Smooth muscle cell (in vitro differentiated cells): ENCODE data around the gene ERI3. TPM values are rescaled to one million over a fixed set of nuclear protein-coding genes. Genes with fewer than 3 reads are reported as not detected.

Experiments
- DNase-seq: peaks from one replicate; lab custom pipeline; 2025; ENCODE audit not compliant: unreplicated experiment; lab: John Stamatoyannopoulos, UW
- H2AFZ ChIP-seq: fragments of 200-600 bp; sonication (generic); 2 replicates; pipeline ENCODE4 v1.6.0; 2016; ENCODE audit warnings: antibody characterized with exemption, low read depth, mild to moderate bottlenecking
- H3F3A ChIP-seq: fragments of 200-600 bp; sonication (generic); 2 replicates; pipeline ENCODE4 v1.6.0; 2017; ENCODE audit warnings: antibody characterized with exemption, low read depth
- H3K27ac ChIP-seq: fragments of 200-600 bp; sonication (generic); 2 replicates; pipeline ENCODE4 v1.5.1; 2016; ENCODE audit warnings: low read depth, mild to moderate bottlenecking
- H3K27me3 ChIP-seq: fragments of 200-600 bp; sonication (generic); 2 replicates; pipeline ENCODE4 v1.6.1; 2016; ENCODE audit warnings: low read depth, mild to moderate bottlenecking
- H3K36me3 ChIP-seq: fragments of 200-600 bp; sonication (generic); 2 replicates; pipeline ENCODE4 v1.5.1; 2016; ENCODE audit warnings: low read depth
- H3K4me1 ChIP-seq: fragments of 200-600 bp; sonication (generic); 2 replicates; pipeline ENCODE4 v1.5.1; 2016; ENCODE audit warnings: low read depth
- H3K4me2 ChIP-seq: fragments of 200-600 bp; sonication (generic); 2 replicates; pipeline ENCODE4 v1.6.0; 2016; ENCODE audit warnings: mild to moderate bottlenecking
- H3K4me3 ChIP-seq: fragments of 200-600 bp; sonication (generic); 2 replicates; pipeline ENCODE4 v1.5.1; 2016; ENCODE audit warnings: mild to moderate bottlenecking
- H3K79me2 ChIP-seq: fragments of 200-600 bp; sonication (generic); 2 replicates; pipeline ENCODE4 v1.6.0; 2016; ENCODE audit warnings: low read depth, mild to moderate bottlenecking
- H3K9ac ChIP-seq: fragments of 200-600 bp; sonication (generic); 2 replicates; pipeline ENCODE4 v1.6.0; 2016; ENCODE audit warnings: low read depth
- H3K9me3 ChIP-seq: fragments of 200-600 bp; sonication (generic); replicated peaks from 2 replicates; pipeline ENCODE4 v1.5.1; 2016; ENCODE audit warnings: low read depth
- H4K20me1 ChIP-seq: fragments of 200-600 bp; sonication (generic); 2 replicates; pipeline ENCODE4 v1.6.0; 2016; ENCODE audit warnings: low read depth
- WGBS: methylation state at CpG from one replicate; pipeline ENCODE4 v1.1.7; 2016; ENCODE audit warnings: low lambda C conversion rate; 5-methylcytosine and 5-hydroxymethylcytosine counted together
- polyA plus RNA-seq: library from polyadenylated mRNA; unstranded; fragments of >200 nt; fragmentation: Nextera tagmentation; extraction: Ambion mirVana; gene quantifications from 2 replicates; pipeline ENCODE4 v1.2.1, GENCODE V29; 2016
- total RNA-seq: library from RNA; depleted of rRNA; stranded (reverse); fragments of >200 nt; gene quantifications from 2 replicates; pipeline ENCODE4 v1.2.3, GENCODE V29; 2014
- TF ChIP-seq, protein P1 (sequence below): fragments of 200-600 bp; sonication (generic); IDR thresholded peaks from 2 replicates; pipeline ENCODE4 v1.5.1; 2017; ENCODE audit warnings: borderline replicate concordance, mild to moderate bottlenecking, antibody characterized with exemption; ENCODE audit not compliant: insufficient read depth, poor library complexity, severe bottlenecking

Gene ERI3
- total and polyA plus RNA-seq, 2 experiments from 2014 or later = 91.2 to 112 TPM

GRCh38 chr1:44323947-44324346 lies 31.1 kb downstream of the ERI3 start:
- 100% methylated on average over 1 of the region's 1 CpG for WGBS
- Histone ChIP-seq H3K36me3 (no peaks in the 10 kb centered on the region), H3K4me1 (peaks cover 8% of the 10 kb centered on the region), H3K9me3 (no peaks in the 10 kb centered on the region), H3K4me2 (no peak overlapping the region), H3K9ac (no peak overlapping the region), H3K4me3 (no peak overlapping the region), H2AFZ (no peak overlapping the region), H3K27ac (no peak overlapping the region), H4K20me1 (peaks cover 54% of the 10 kb centered on the region), H3K79me2 (peaks cover 17% of the 10 kb centered on the region), H3F3A (peaks cover 15% of the 10 kb centered on the region), H3K27me3 (no peaks in the 10 kb centered on the region)
- TF ChIP-seq, protein P1, sequence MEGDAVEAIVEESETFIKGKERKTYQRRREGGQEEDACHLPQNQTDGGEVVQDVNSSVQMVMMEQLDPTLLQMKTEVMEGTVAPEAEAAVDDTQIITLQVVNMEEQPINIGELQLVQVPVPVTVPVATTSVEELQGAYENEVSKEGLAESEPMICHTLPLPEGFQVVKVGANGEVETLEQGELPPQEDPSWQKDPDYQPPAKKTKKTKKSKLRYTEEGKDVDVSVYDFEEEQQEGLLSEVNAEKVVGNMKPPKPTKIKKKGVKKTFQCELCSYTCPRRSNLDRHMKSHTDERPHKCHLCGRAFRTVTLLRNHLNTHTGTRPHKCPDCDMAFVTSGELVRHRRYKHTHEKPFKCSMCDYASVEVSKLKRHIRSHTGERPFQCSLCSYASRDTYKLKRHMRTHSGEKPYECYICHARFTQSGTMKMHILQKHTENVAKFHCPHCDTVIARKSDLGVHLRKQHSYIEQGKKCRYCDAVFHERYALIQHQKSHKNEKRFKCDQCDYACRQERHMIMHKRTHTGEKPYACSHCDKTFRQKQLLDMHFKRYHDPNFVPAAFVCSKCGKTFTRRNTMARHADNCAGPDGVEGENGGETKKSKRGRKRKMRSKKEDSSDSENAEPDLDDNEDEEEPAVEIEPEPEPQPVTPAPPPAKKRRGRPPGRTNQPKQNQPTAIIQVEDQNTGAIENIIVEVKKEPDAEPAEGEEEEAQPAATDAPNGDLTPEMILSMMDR = no peak
- DNase-seq = no peak

DNA sequence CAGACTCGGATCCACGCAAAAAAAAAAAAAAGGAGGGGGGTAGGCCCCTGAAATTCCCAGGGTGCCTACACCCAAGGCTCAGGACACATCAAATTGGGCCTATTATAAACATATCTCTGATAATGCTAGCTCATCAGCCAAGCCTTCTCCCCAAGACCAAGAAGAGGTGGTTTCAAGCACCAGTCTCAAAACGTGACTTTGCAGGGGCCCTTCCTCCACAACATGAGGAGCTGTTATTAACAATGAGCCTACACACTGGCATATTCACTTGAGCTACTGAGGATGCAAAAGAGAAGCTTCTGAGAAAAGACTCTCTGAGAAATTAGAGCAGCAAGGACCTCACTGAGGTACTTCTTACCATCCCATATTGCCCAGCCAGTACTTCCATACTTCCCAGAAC lies 32.7 kb downstream of the ERI3 start:
- no peaks in the 10 kb centered on the region for H3K4me1 ChIP-seq
- no peaks in the 10 kb centered on the region for H3K9me3 ChIP-seq
- H3K4me3 ChIP-seq = no peak overlapping the region
- H4K20me1 ChIP-seq = peaks cover 57% of the 10 kb centered on the region
- no peak for DNase-seq
- H3K36me3 ChIP-seq = no peaks in the 10 kb centered on the region
- 90% methylated on average over 3 of the region's 3 CpGs for WGBS
- no peak overlapping the region for H3K27ac ChIP-seq
- H3K9ac ChIP-seq = no peak overlapping the region
- no peak overlapping the region for H3K4me2 ChIP-seq
- TF ChIP-seq, protein P1 = no peak
- no peaks in the 10 kb centered on the region for H3K27me3 ChIP-seq
- H2AFZ ChIP-seq = no peak overlapping the region
- H3F3A ChIP-seq = peaks cover 14% of the 10 kb centered on the region
- peaks cover 17% of the 10 kb centered on the region for H3K79me2 ChIP-seq

DNA sequence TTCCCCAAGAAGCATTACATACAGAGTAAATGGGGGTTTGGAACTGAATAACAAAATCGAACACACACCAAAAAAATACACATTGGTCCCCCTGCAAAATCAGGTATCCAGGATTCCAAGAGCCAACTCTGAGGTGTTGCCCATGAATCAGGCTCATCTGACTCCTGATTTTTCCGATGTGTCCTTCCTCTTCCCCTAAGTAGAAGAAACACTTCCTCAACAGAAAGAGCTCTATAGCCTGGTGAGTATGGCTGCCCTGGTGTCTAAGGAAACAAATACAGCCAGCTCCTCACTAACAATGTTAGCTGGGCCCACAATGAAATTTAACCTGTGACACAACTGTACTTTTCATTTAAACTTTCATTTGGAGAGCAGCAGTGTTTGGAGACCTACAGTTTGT lies 33.6 kb downstream of the ERI3 start:
- Histone ChIP-seq H3K4me2 (no peak overlapping the region), H3K9ac (no peak overlapping the region), H3K4me1 (no peaks in the 10 kb centered on the region), H3F3A (peaks cover 5% of the 10 kb centered on the region), H4K20me1 (peaks cover 65% of the 10 kb centered on the region), H2AFZ (no peak overlapping the region), H3K36me3 (no peaks in the 10 kb centered on the region), H3K79me2 (peaks cover 17% of the 10 kb centered on the region), H3K9me3 (no peaks in the 10 kb centered on the region), H3K27me3 (no peaks in the 10 kb centered on the region), H3K27ac (no peak overlapping the region), H3K4me3 (no peak overlapping the region)
- DNase-seq = no peak
- 97% methylated on average over 2 of the region's 2 CpGs for WGBS
- TF ChIP-seq, protein P1 = no peak
